Measurements from ENCODE around the gene ARHGAP12.
"Not testable (repeated sequence)": the region's sequence is repeated elsewhere in the genome, so short reads cannot be mapped to it uniquely, and the experiment has no call there.

Gene ARHGAP12

DNA sequence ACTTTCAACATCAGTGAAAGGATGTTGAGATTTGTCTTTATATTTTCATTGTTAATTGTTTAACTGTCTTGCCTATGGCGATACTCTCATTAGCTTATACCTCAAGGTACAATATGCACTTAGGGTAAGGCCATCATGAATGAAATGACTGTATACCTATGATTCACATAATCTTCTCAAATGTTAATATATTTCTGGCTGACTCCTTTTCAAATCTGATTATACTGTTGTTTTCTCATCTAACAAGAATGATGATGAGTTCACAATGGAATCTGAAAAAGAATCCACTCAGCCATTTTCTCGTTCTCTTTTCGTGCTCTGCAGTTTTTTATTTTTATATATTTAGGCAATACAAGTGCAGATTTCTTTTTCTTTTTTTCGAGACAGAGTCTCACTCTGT is 159.1 kb downstream of the ARHGAP12 start:
- no peaks in the 10 kb centered on the region for H3F3A ChIP-seq (ENCODE audit: insufficient read depth, low read length)
- no peaks in the 10 kb centered on the region for H3K4me1 ChIP-seq (ENCODE audit: insufficient read depth, low read length, severe bottlenecking)
- no peaks in the 10 kb centered on the region for H3K27me3 ChIP-seq (ENCODE audit: insufficient read depth, low read length)
- H3K79me2 ChIP-seq (ENCODE audit: insufficient read depth, low read length): no peaks in the 10 kb centered on the region
- no peaks in the 10 kb centered on the region for H3K9me3 ChIP-seq (ENCODE audit: low read length)
- no peak overlapping the region for H2AFZ ChIP-seq (ENCODE audit: low read length)
- no peaks in the 10 kb centered on the region for H4K20me1 ChIP-seq (ENCODE audit: insufficient read depth, low read length)
- H3K9ac ChIP-seq (ENCODE audit: low read length): no peak overlapping the region
- no peaks in the 10 kb centered on the region for H3K36me3 ChIP-seq (ENCODE audit: insufficient read depth, low read length)
- TF ChIP-seq EZH2 (IDR thresholded peaks at IDR 0.05; ENCODE audit: borderline replicate concordance, low read length): no peak
- TF ChIP-seq, protein P1, sequence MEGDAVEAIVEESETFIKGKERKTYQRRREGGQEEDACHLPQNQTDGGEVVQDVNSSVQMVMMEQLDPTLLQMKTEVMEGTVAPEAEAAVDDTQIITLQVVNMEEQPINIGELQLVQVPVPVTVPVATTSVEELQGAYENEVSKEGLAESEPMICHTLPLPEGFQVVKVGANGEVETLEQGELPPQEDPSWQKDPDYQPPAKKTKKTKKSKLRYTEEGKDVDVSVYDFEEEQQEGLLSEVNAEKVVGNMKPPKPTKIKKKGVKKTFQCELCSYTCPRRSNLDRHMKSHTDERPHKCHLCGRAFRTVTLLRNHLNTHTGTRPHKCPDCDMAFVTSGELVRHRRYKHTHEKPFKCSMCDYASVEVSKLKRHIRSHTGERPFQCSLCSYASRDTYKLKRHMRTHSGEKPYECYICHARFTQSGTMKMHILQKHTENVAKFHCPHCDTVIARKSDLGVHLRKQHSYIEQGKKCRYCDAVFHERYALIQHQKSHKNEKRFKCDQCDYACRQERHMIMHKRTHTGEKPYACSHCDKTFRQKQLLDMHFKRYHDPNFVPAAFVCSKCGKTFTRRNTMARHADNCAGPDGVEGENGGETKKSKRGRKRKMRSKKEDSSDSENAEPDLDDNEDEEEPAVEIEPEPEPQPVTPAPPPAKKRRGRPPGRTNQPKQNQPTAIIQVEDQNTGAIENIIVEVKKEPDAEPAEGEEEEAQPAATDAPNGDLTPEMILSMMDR (IDR thresholded peaks at IDR 0.05; ENCODE audit: low read length): no peak
- no peak overlapping the region for H3K4me3 ChIP-seq (ENCODE audit: low read depth, low read length, poor library complexity, severe bottlenecking)
- H3K9me2 ChIP-seq (ENCODE audit: low read depth, low read length): no peaks in the 10 kb centered on the region
- H3K27ac ChIP-seq (ENCODE audit: low read depth, low read length, poor library complexity, severe bottlenecking): no peak overlapping the region
- H3K4me2 ChIP-seq (ENCODE audit: low read length): no peak overlapping the region

DNA sequence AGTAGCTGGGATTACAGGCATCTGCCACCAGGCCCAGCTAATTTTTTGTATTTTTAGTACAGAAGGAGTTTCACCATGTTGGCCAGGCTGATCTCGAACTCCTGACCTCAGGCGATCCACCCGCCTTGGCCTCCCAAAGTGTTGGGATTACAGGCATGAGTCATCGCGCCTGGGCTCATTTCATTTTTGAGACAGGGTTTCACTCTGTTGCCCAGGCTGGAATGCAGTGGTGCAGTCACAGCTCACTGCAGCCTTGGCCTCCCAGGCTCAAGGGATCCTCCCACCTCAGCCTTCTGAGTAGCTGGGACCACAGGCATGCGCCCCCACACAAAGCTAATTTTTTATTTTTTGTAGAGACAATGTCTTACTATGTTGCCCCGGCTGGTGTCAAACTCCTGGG is 159.7 kb downstream of the ARHGAP12 start:
- not testable (repeated sequence) for H3K36me3 ChIP-seq (ENCODE audit: insufficient read depth, low read length); H3K9me3 ChIP-seq (ENCODE audit: low read length); H3K27me3 ChIP-seq (ENCODE audit: insufficient read depth, low read length); H3K9me2 ChIP-seq (ENCODE audit: low read depth, low read length); H3K4me2 ChIP-seq (ENCODE audit: low read length); H2AFZ ChIP-seq (ENCODE audit: low read length); H3F3A ChIP-seq (ENCODE audit: insufficient read depth, low read length); H3K4me3 ChIP-seq (ENCODE audit: low read depth, low read length, poor library complexity, severe bottlenecking); H3K9ac ChIP-seq (ENCODE audit: low read length); H3K79me2 ChIP-seq (ENCODE audit: insufficient read depth, low read length); H4K20me1 ChIP-seq (ENCODE audit: insufficient read depth, low read length); H3K4me1 ChIP-seq (ENCODE audit: insufficient read depth, low read length, severe bottlenecking); H3K27ac ChIP-seq (ENCODE audit: low read depth, low read length, poor library complexity, severe bottlenecking)

DNA sequence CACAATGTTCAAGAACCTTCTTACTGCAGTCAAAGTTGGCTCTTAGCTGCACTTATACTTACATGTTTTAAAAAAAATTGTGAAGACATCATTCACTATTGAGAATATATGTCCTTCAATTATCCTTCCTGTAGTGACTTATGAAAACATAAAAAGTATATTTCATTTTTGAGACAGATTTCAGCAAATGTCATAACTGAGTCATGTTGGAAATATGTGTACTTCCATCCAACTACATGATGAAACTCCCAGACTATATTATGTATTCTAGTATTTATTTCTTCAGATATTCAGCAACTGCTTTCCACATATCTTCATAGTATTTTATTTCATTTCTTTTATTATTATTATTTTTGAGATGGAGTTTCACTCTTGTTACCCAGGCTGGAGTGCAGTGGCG is 160.2 kb downstream of the ARHGAP12 start:
- Histone ChIP-seq H3K9ac (ENCODE audit: low read length) (no peak overlapping the region), H3K27me3 (ENCODE audit: insufficient read depth, low read length) (no peaks in the 10 kb centered on the region), H3K9me2 (ENCODE audit: low read depth, low read length) (no peaks in the 10 kb centered on the region), H4K20me1 (ENCODE audit: insufficient read depth, low read length) (no peaks in the 10 kb centered on the region), H3F3A (ENCODE audit: insufficient read depth, low read length) (no peaks in the 10 kb centered on the region), H3K4me2 (ENCODE audit: low read length) (no peak overlapping the region), H3K4me1 (ENCODE audit: insufficient read depth, low read length, severe bottlenecking) (no peaks in the 10 kb centered on the region), H2AFZ (ENCODE audit: low read length) (no peak overlapping the region), H3K27ac (ENCODE audit: low read depth, low read length, poor library complexity, severe bottlenecking) (no peak overlapping the region), H3K36me3 (ENCODE audit: insufficient read depth, low read length) (no peaks in the 10 kb centered on the region), H3K9me3 (ENCODE audit: low read length) (no peaks in the 10 kb centered on the region), H3K79me2 (ENCODE audit: insufficient read depth, low read length) (no peaks in the 10 kb centered on the region), H3K4me3 (ENCODE audit: low read depth, low read length, poor library complexity, severe bottlenecking) (no peak overlapping the region)
- TF ChIP-seq, protein P1 (IDR thresholded peaks at IDR 0.05; ENCODE audit: low read length): no peak
- no peak for TF ChIP-seq EZH2 (IDR thresholded peaks at IDR 0.05; ENCODE audit: borderline replicate concordance, low read length)

DNA sequence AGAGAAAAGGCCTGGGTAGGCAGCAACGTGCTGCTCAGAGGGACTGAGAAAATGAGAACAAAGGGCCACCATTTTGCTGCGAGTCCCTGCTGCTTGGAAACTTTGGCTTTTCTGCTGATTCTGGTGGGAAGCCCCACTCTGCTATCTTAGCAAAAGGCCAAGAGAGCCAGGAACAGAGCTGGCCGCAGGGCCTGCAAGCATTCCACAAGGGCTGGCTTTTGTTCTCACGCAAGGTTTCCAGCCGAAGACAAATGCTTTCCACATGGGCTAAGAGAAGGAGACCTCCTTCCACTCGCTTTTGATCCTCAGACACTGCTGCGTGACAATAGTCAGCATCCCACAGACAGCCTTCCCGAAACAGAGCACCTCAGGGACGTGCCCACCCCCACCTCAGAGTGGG is 163.1 kb downstream of the ARHGAP12 start:
- no peak for TF ChIP-seq EZH2 (IDR thresholded peaks at IDR 0.05; ENCODE audit: borderline replicate concordance, low read length)
- TF ChIP-seq, protein P1 (IDR thresholded peaks at IDR 0.05; ENCODE audit: low read length): no peak
- no peaks in the 10 kb centered on the region for H3K9me2 ChIP-seq (ENCODE audit: low read depth, low read length)
- H2AFZ ChIP-seq (ENCODE audit: low read length): no peak overlapping the region
- no peak overlapping the region for H3K4me3 ChIP-seq (ENCODE audit: low read depth, low read length, poor library complexity, severe bottlenecking)
- no peaks in the 10 kb centered on the region for H3K27me3 ChIP-seq (ENCODE audit: insufficient read depth, low read length)
- no peaks in the 10 kb centered on the region for H3K36me3 ChIP-seq (ENCODE audit: insufficient read depth, low read length)
- H3K4me1 ChIP-seq (ENCODE audit: insufficient read depth, low read length, severe bottlenecking): peaks cover 6% of the 10 kb centered on the region
- no peaks in the 10 kb centered on the region for H4K20me1 ChIP-seq (ENCODE audit: insufficient read depth, low read length)
- H3K79me2 ChIP-seq (ENCODE audit: insufficient read depth, low read length): no peaks in the 10 kb centered on the region
- no peak overlapping the region for H3K27ac ChIP-seq (ENCODE audit: low read depth, low read length, poor library complexity, severe bottlenecking)
- no peaks in the 10 kb centered on the region for H3F3A ChIP-seq (ENCODE audit: insufficient read depth, low read length)
- no peak overlapping the region for H3K4me2 ChIP-seq (ENCODE audit: low read length)
- no peaks in the 10 kb centered on the region for H3K9me3 ChIP-seq (ENCODE audit: low read length)
- no peak overlapping the region for H3K9ac ChIP-seq (ENCODE audit: low read length)
